Limb (tissue), 2 donors: ENCODE data around the gene OR6C4.
"Not testable (repeated sequence)": the region's sequence is repeated elsewhere in the genome, so short reads cannot be mapped to it uniquely, and the experiment has no call there.

Experiments used
- DNase-seq, 2 donors: peaks; one replicate each; pipeline ENCODE4 v3.0.0-alpha.2; 2016; ENCODE audit errors: extremely low spot score in 2 of 2

The OR6C4 gene

GRCh38 chr12:55549302-55549701 lies at the start of gene OR6C4:
OR6C4 (plus strand) TSS chr12:55549602; CDS start chr12:55551227, 1,625 bp downstream.
- no peak for DNase-seq

- no peak for DNase-seq
These were observed 49.6 kb upstream of the OR6C4 start for GRCh38 chr12:55499810-55500252.

DNA sequence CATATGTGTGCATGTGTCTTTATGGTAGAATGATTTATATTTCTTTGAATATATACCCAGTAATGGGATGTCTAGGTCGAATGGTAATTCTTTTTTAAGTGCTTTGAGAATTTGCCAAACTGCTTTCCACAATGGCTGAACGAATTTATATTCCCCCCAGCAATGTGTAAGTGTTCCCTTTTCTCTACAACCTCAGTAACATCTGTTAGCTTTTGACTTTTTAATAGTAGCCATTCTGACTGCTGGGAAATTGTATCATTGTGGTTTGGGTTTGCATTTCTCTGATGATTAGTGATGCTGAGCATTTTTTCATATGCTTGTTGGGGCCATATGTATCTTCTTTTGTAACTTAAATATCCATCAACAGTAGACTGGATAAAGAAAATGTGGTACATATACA lies 47.8 kb upstream of the OR6C4 start:
- no peak for DNase-seq

DNA sequence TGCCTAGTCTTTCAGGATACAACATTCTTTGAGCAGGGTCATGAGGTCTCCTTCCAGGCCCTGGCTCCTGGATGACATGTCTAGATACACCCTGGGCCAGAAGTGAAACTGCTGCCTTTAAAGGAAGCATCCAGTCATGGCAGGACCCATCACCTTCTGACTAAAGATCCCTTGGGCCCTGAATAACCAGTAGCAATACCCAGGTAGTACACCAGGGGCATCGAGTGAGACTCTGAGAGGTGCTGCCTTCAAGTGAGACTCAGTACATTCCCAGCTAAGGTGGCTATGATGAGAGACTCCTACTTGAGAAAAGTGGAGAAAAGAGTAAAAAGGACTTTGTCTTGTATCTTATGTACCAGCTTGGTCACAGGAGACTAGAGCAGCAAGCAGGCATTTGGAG lies 33.7 kb upstream of the OR6C4 start:
- DNase-seq, result no peak

- DNase-seq, result no peak
These were observed 33.0 kb upstream of the OR6C4 start for GRCh38 chr12:55516391-55516790.

GRCh38 chr12:55548235-55548634 lies 1.2 kb upstream of the OR6C4 start:
- DNase-seq, result not testable (repeated sequence)

DNA sequence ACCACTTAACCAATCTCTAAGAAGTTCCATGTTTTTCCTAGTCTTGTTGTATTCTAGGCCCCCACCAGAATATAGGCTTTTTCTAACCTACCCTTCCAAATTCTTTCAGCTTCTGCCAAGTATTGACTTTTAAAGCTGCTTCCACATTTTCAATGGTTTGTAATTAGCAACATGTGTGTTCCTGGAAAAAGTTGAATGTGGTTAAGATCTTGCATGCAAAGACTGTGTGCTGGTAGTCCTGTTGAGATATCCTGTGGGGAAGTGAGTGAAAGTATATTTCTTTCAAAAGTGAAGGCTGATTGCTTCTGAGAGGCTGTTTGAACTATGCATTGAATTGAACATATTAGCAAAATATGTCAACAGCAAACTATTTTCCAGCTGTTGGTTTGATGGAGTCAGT lies 646 bp upstream of the OR6C4 start:
- no peak for DNase-seq

- no peak for DNase-seq
These were observed 4.9 kb downstream of the OR6C4 start for GRCh38 chr12:55554296-55554695.

DNA sequence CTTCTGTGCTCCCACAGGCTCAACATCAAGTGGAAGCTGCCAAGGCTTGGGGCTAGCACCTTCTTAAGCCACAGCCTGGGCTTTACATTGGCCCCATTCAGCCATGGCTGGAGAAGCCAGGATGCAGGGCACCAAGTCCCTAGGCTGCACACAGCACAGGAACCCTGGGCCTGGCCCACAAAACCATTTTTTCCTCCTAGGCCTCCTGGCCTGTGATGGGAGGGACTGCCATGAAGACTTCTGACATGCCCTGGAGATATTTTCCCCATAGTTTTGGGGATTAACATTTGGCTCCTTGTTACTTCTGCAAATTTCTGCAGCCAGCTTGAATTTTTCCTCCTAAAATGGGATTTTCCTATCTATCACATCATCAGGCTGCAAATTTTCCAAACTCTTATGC lies 20.7 kb downstream of the OR6C4 start:
- not testable (repeated sequence) for DNase-seq

GRCh38 chr12:55570689-55571088 lies 21.3 kb downstream of the OR6C4 start:
- not testable (repeated sequence) for DNase-seq

- DNase-seq, result no peak
These were observed 22.8 kb downstream of the OR6C4 start, which contains the start of gene OR2AP1 for GRCh38 chr12:55572168-55572567. OR2AP1 (plus strand) TSS chr12:55572468; CDS start chr12:55574415, 1,947 bp downstream.

- DNase-seq, result no peak
These were observed 32.7 kb downstream of the OR6C4 start for GRCh38 chr12:55582066-55582465.

GRCh38 chr12:55585817-55586216 lies 36.4 kb downstream of the OR6C4 start:
- no peak for DNase-seq

GRCh38 chr12:55590152-55590551 lies 40.8 kb downstream of the OR6C4 start:
- DNase-seq, result not testable (repeated sequence)
